HG02642 (cell line): ENCODE results near the gene ANXA1.
"Not testable (repeated sequence)": the region's sequence is repeated elsewhere in the genome, so short reads cannot be mapped to it uniquely, and the experiment has no call there.

Source experiments
- ATAC-seq: cut with Tn5 transposase; IDR thresholded peaks from one replicate; pipeline ENCODE4 v1.9.1; 2021; ENCODE audit warnings: mild to moderate bottlenecking; ENCODE audit not compliant: unreplicated experiment, poor library complexity

ANXA1 gene

GRCh38 chr9:73165911-73166310 is 14.2 kb downstream of the ANXA1 start:
- ATAC-seq: no peak

GRCh38 chr9:73166468-73166867 is 14.8 kb downstream of the ANXA1 start:
- no peak for ATAC-seq

DNA sequence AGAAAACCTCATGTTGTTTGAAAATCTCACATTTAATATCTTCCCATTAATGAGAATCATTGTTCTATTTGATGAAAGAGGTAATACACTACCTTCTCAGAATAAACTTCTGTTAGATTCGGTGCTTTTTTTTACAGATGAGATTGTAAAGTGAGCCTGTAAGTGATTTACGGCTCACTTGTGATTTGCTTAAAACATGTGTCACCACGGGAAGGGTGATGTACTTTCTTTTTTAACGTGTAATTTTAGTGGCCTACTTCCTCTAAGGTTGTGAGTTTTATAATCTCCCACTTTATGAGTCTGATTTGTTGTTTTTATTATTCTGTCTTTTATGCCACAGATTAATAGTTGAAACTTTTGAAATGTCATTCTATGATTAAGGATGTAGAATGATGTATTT is 15.9 kb downstream of the ANXA1 start:
- ATAC-seq: no peak

GRCh38 chr9:73168298-73168934 is 16.8 kb downstream of the ANXA1 start:
- ATAC-seq: no peak

DNA sequence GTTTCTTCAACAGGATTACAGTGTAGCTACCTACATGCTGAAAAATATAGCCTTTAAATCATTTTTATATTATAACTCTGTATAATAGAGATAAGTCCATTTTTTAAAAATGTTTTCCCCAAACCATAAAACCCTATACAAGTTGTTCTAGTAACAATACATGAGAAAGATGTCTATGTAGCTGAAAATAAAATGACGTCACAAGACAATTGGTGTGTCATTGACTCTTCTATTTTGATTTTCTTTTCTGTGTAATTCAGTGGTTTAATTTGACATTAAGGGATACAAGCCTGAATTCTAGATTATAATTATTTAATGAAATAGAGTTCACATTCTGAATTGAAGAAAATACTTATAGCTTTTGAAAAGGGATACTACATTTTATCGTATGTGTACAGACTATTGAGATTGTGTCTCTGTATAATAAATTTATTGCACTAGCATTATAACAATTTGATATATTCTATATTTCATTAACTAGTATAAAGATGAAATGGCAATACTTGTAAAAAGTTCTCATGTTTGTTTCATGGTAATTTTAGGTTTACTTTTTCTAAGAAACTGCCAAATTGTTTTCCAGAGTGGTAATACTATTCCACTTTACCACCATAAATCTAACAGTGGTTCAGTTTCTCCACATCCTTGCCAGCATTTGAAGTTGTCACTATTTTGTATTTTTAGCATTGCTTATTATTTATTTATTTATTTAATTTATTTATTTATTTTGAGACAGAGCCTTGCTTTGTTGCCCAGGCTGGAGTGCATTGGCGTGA is 18.7 kb downstream of the ANXA1 start:
- no peak for ATAC-seq

DNA sequence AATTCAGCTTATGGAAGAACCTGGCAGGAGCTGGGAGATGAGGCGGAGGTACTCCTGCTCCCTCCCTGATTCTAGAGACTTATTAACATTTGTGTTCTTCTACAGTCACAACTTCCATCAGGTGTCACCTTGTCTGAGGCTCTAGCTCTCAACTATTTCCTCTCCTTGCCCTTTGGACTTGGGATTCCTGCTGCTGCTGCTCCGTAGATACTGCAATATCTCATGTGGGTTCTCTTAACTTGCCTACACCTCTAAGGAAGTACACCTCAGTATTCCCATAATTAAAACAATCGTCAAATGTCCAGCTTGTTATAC is 21.2 kb downstream of the ANXA1 start:
- ATAC-seq: no peak

DNA sequence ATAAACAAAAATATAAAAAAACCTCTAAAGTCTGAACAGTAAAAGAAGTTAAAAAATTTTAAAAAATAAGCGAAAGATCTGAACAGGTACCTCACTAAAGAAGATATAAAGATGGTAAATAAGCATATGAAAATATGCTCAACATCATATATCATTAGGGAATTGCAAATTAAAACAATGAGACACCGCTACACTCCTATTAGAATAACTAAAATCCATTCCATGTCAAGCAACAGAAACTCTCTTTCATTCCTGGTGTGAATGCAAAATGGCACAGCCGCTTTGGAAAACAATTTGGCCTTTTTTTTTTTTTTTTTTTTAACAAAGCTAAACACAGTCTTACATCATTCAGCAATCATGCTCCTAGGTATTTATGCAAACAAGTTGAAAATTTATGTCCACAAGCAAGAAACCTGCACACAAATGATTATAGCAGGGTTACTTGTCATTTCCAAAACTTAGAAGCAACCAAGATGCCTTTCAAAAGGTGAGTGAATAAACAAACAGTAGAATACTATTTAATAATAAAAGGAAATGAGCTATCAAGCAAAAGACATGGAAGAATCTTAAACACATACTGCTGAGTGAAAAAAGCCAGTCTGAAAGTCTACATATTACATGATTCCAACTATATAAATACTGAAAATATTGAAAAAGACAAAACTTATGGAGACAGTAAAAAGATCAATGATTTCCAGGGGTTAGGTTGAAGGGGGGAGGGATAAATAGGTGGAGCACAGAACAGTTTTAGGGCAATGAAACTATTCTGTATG is 22.1 kb downstream of the ANXA1 start:
- ATAC-seq: no peak

DNA sequence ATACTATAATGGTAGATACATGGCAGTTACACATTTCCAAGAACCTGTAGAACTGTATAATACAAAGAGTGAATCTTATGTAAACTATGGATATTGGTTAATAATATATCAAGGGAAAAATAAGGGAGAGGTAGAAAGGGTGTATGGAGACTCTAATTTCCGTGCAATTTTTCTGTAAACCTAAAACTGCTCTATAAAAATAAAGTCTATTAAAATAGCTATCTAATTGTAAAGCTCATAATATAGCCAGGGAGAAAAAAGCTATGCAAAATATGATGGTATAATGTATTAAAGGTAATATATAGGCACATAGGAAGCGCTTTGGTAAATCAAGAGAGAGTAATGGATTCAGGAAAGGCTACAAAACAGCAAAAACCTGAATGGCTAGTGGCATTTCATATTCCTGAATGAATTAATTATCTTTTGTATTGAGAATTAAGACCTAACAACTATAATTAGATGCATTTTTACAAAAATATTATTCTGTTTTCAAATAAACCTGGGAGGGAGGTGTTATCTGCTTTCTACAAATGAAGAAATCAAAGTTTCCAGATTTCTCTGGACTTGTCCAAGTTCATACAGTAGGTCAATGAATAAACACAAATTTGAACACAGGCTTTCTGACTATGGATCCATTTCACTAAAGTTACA is 22.8 kb downstream of the ANXA1 start:
- no peak for ATAC-seq

- no peak for ATAC-seq
Observed at GRCh38 chr9:73176450-73176875, 24.8 kb downstream of the ANXA1 start.

- ATAC-seq: no peak
Observed at GRCh38 chr9:73178044-73178443, 26.4 kb downstream of the ANXA1 start.

DNA sequence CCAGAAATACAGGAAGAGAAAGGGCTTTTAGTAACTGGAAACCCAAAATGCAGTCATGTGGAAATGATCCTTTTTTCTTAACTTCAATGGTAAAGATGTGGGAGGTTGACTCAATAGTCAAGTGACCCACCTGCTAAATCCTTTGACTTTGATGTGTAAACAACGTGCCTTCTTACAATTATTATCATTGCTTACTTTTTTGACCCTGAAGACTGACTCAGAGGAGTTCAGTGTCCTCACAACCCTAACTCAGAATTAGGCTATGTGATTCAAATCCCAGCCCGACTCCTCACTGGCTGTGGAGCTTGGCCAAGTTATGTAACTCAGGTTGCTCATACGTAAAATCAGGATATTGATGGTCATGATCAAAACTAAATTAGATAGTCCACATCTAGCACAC is 27.9 kb downstream of the ANXA1 start:
- ATAC-seq: no peak

DNA sequence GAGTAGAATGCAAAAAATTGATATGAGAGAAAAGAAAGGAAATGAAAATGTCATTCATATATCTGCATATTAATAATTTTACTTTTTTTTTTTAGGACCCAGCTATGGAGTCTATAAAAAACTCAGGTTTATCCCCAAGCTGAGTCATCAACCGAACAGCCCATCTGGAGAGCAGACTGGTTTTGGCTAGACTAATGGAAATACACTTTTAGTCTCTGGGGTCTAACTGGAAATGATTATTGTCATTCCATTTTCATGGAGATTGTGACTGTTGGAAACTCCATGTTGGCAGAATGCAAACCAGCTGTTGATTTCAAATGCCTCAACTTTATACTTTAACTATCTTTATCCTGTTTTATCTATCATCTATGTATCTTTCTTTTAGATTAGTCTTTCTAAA is 28.7 kb downstream of the ANXA1 start:
- no peak for ATAC-seq

GRCh38 chr9:73182928-73183327 is 31.3 kb downstream of the ANXA1 start:
- no peak for ATAC-seq

GRCh38 chr9:73183428-73183827 is 31.8 kb downstream of the ANXA1 start:
- no peak for ATAC-seq

DNA sequence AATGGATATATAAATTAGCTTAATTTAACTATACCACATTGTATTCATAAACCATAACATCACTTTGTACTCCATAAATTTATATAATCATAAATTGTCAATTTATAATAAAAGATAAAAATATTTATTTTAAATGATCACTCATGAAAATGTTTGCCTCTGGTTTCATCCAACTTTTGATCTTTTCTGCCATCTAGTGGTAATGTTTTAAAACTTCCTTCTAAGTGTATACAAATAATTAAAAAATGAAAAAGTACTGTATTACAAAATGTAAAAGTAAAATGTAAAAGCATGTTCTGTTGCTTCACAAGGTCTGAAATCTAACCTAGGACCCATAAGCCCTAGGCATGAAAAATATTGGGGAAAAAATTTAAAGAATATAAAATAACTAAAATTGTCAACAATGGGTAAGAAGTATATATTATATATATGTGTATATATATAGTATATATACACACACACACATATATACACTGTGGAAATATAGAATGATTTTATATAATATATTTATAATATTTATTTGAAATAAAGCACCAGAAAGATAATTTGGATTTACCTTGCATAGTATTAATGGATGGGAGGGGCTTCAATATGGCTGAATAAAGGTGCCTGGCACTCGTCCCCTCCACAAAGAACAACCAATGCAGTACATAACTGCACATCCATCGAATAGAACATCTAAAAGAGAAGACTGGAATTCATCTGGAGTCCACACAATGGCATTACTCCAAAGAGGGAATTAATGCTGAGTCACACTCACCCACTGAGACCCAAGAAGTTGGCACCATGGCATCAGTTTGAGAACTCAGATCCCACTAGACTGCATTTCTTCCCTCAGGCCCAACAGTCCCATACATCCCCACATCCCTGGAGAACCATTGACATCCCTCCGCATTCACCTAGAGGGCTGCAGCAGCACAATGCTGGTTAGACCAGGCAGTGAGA is 32.5 kb downstream of the ANXA1 start:
- ATAC-seq: no peak

GRCh38 chr9:73191109-73191508 is 39.4 kb downstream of the ANXA1 start:
- not testable (repeated sequence) for ATAC-seq

- ATAC-seq: no peak
Observed at GRCh38 chr9:73194284-73194683, 42.6 kb downstream of the ANXA1 start.

- ATAC-seq: no peak
Observed at GRCh38 chr9:73199448-73199847, 47.8 kb downstream of the ANXA1 start.

- no peak for ATAC-seq
Observed at GRCh38 chr9:73199886-73200285, 48.2 kb downstream of the ANXA1 start.
